ENCODE results near the gene CAMKK1.

The CAMKK1 gene
- total RNA-seq: 8.0 to 11.8 (median 10.4) reads per million in 3 donors

GRCh38 chr17:3893003-3893719 lies at the start of gene CAMKK1:
Gene CAMKK1, minus strand, starts transcription at chr17:3893053. Its CDS starts 7,366 bp downstream, at chr17:3885687.
- H3K9me3 ChIP-seq (ENCODE audit: control insufficient read depth, low read length): no peaks in the 10 kb centered on the region
- DNase-seq: peak; percentile 78 to 84 (median 80)
- H3K36me3 ChIP-seq (ENCODE audit: control insufficient read depth, insufficient read depth, low read length): no peaks in the 10 kb centered on the region
- peaks cover 22% of the 10 kb centered on the region for H3K4me1 ChIP-seq (ENCODE audit: control insufficient read depth, insufficient read depth, low read length, poor library complexity, severe bottlenecking)
- H3K27me3 ChIP-seq (replicated peaks; ENCODE audit: control insufficient read depth, insufficient read depth, low read length, poor library complexity, severe bottlenecking): no peaks in the 10 kb centered on the region
- peak within 1 kb of the TSS; percentile 68 for H3K27ac ChIP-seq (ENCODE audit: insufficient read depth, low read length, poor library complexity, severe bottlenecking)
- H3K4me3 ChIP-seq (ENCODE audit: insufficient read depth, low read depth, low read length, poor library complexity, severe bottlenecking): peak within 1 kb of the TSS; percentile 65

GRCh38 chr17:3940965-3941698 lies 48.3 kb upstream of the CAMKK1 start:
- Histone ChIP-seq H3K36me3 (ENCODE audit: control insufficient read depth, insufficient read depth, low read length) (peaks cover 84% of the 10 kb centered on the region), H3K9me3 (ENCODE audit: control insufficient read depth, low read length) (no peaks in the 10 kb centered on the region), H3K4me3 (ENCODE audit: insufficient read depth, low read depth, low read length, poor library complexity, severe bottlenecking) (no peak overlapping the region), H3K27ac (ENCODE audit: insufficient read depth, low read length, poor library complexity, severe bottlenecking) (no peak overlapping the region), H3K27me3 (replicated peaks; ENCODE audit: control insufficient read depth, insufficient read depth, low read length, poor library complexity, severe bottlenecking) (no peaks in the 10 kb centered on the region), H3K4me1 (ENCODE audit: control insufficient read depth, insufficient read depth, low read length, poor library complexity, severe bottlenecking) (no peaks in the 10 kb centered on the region)
- no peak for DNase-seq

GRCh38 chr17:3937359-3937758 lies 44.5 kb upstream of the CAMKK1 start:
- Histone ChIP-seq H3K36me3 (ENCODE audit: control insufficient read depth, insufficient read depth, low read length) (peaks cover 71% of the 10 kb centered on the region), H3K27me3 (replicated peaks; ENCODE audit: control insufficient read depth, insufficient read depth, low read length, poor library complexity, severe bottlenecking) (no peaks in the 10 kb centered on the region), H3K4me3 (ENCODE audit: insufficient read depth, low read depth, low read length, poor library complexity, severe bottlenecking) (no peak overlapping the region), H3K4me1 (ENCODE audit: control insufficient read depth, insufficient read depth, low read length, poor library complexity, severe bottlenecking) (no peaks in the 10 kb centered on the region), H3K27ac (ENCODE audit: insufficient read depth, low read length, poor library complexity, severe bottlenecking) (no peak overlapping the region), H3K9me3 (ENCODE audit: control insufficient read depth, low read length) (no peaks in the 10 kb centered on the region)
- no peak for DNase-seq

- Histone ChIP-seq H3K27ac (ENCODE audit: insufficient read depth, low read length, poor library complexity, severe bottlenecking) (no peak overlapping the region), H3K9me3 (ENCODE audit: control insufficient read depth, low read length) (no peaks in the 10 kb centered on the region), H3K4me1 (ENCODE audit: control insufficient read depth, insufficient read depth, low read length, poor library complexity, severe bottlenecking) (no peaks in the 10 kb centered on the region), H3K36me3 (ENCODE audit: control insufficient read depth, insufficient read depth, low read length) (peaks cover 69% of the 10 kb centered on the region), H3K4me3 (ENCODE audit: insufficient read depth, low read depth, low read length, poor library complexity, severe bottlenecking) (no peak overlapping the region), H3K27me3 (replicated peaks; ENCODE audit: control insufficient read depth, insufficient read depth, low read length, poor library complexity, severe bottlenecking) (no peaks in the 10 kb centered on the region)
- DNase-seq: no peak
These were observed 43.0 kb upstream of the CAMKK1 start for GRCh38 chr17:3935825-3936355.

GRCh38 chr17:3935140-3935542 lies 42.3 kb upstream of the CAMKK1 start:
- no peaks in the 10 kb centered on the region for H3K4me1 ChIP-seq (ENCODE audit: control insufficient read depth, insufficient read depth, low read length, poor library complexity, severe bottlenecking)
- no peaks in the 10 kb centered on the region for H3K9me3 ChIP-seq (ENCODE audit: control insufficient read depth, low read length)
- H3K27me3 ChIP-seq (replicated peaks; ENCODE audit: control insufficient read depth, insufficient read depth, low read length, poor library complexity, severe bottlenecking): no peaks in the 10 kb centered on the region
- no peak for DNase-seq
- no peak overlapping the region for H3K4me3 ChIP-seq (ENCODE audit: insufficient read depth, low read depth, low read length, poor library complexity, severe bottlenecking)
- H3K27ac ChIP-seq (ENCODE audit: insufficient read depth, low read length, poor library complexity, severe bottlenecking): no peak overlapping the region
- H3K36me3 ChIP-seq (ENCODE audit: control insufficient read depth, insufficient read depth, low read length): peaks cover 73% of the 10 kb centered on the region

GRCh38 chr17:3929764-3930163 lies 36.9 kb upstream of the CAMKK1 start:
- H3K4me1 ChIP-seq (ENCODE audit: control insufficient read depth, insufficient read depth, low read length, poor library complexity, severe bottlenecking): no peaks in the 10 kb centered on the region
- H3K27ac ChIP-seq (ENCODE audit: insufficient read depth, low read length, poor library complexity, severe bottlenecking): no peak overlapping the region
- H3K9me3 ChIP-seq (ENCODE audit: control insufficient read depth, low read length): no peaks in the 10 kb centered on the region
- no peak overlapping the region for H3K4me3 ChIP-seq (ENCODE audit: insufficient read depth, low read depth, low read length, poor library complexity, severe bottlenecking)
- H3K36me3 ChIP-seq (ENCODE audit: control insufficient read depth, insufficient read depth, low read length): peaks cover 78% of the 10 kb centered on the region
- no peak for DNase-seq
- H3K27me3 ChIP-seq (replicated peaks; ENCODE audit: control insufficient read depth, insufficient read depth, low read length, poor library complexity, severe bottlenecking): no peaks in the 10 kb centered on the region

- no peak for DNase-seq
- no peaks in the 10 kb centered on the region for H3K9me3 ChIP-seq (ENCODE audit: control insufficient read depth, low read length)
- H3K4me1 ChIP-seq (ENCODE audit: control insufficient read depth, insufficient read depth, low read length, poor library complexity, severe bottlenecking): no peaks in the 10 kb centered on the region
- peaks cover 82% of the 10 kb centered on the region for H3K36me3 ChIP-seq (ENCODE audit: control insufficient read depth, insufficient read depth, low read length)
- H3K4me3 ChIP-seq (ENCODE audit: insufficient read depth, low read depth, low read length, poor library complexity, severe bottlenecking): no peak overlapping the region
- no peaks in the 10 kb centered on the region for H3K27me3 ChIP-seq (replicated peaks; ENCODE audit: control insufficient read depth, insufficient read depth, low read length, poor library complexity, severe bottlenecking)
- peak overlapping the region; percentile 33 for H3K27ac ChIP-seq (ENCODE audit: insufficient read depth, low read length, poor library complexity, severe bottlenecking)
These were observed 36.3 kb upstream of the CAMKK1 start for GRCh38 chr17:3929181-3929580.

GRCh38 chr17:3928406-3928805 lies 35.6 kb upstream of the CAMKK1 start:
- Histone ChIP-seq H3K9me3 (ENCODE audit: control insufficient read depth, low read length) (no peaks in the 10 kb centered on the region), H3K27me3 (replicated peaks; ENCODE audit: control insufficient read depth, insufficient read depth, low read length, poor library complexity, severe bottlenecking) (no peaks in the 10 kb centered on the region), H3K36me3 (ENCODE audit: control insufficient read depth, insufficient read depth, low read length) (peaks cover 84% of the 10 kb centered on the region), H3K27ac (ENCODE audit: insufficient read depth, low read length, poor library complexity, severe bottlenecking) (no peak overlapping the region), H3K4me3 (ENCODE audit: insufficient read depth, low read depth, low read length, poor library complexity, severe bottlenecking) (no peak overlapping the region), H3K4me1 (ENCODE audit: control insufficient read depth, insufficient read depth, low read length, poor library complexity, severe bottlenecking) (no peaks in the 10 kb centered on the region)
- DNase-seq: no peak

- Histone ChIP-seq H3K36me3 (ENCODE audit: control insufficient read depth, insufficient read depth, low read length) (peaks cover 83% of the 10 kb centered on the region), H3K4me1 (ENCODE audit: control insufficient read depth, insufficient read depth, low read length, poor library complexity, severe bottlenecking) (no peaks in the 10 kb centered on the region), H3K4me3 (ENCODE audit: insufficient read depth, low read depth, low read length, poor library complexity, severe bottlenecking) (no peak overlapping the region), H3K27ac (ENCODE audit: insufficient read depth, low read length, poor library complexity, severe bottlenecking) (no peak overlapping the region), H3K9me3 (ENCODE audit: control insufficient read depth, low read length) (no peaks in the 10 kb centered on the region), H3K27me3 (replicated peaks; ENCODE audit: control insufficient read depth, insufficient read depth, low read length, poor library complexity, severe bottlenecking) (no peaks in the 10 kb centered on the region)
- no peak for DNase-seq
These were observed 34.9 kb upstream of the CAMKK1 start for GRCh38 chr17:3927628-3928340.
